Calu3 (cell line): ENCODE data around the gene PROM1. TPM values are rescaled to one million over a fixed set of nuclear protein-coding genes. Genes with fewer than 3 reads are reported as not detected.

Experiments
- BruUV-seq: library from RNA; stranded (reverse); fragments of 400-500 nt; replicated peaks from 2 replicates; lab custom pipeline; 2021; lab: Mats Ljungman, UMichigan
- CTCF ChIA-PET: fragments of 300-600 bp; sonication (Branson Sonifier 250); formaldehyde crosslinking; loops from one replicate; lab custom pipeline; 2022; ENCODE audit warnings: antibody characterized with exemption; lab: Charles Lee
- DNase-seq: peaks from one replicate; pipeline ENCODE4 v3.0.0; 2022
- H3K27ac Mint-ChIP-seq: one replicate; pipeline ENCODE4 v1.8.0; 2022; ENCODE audit warnings: mixed read lengths; ENCODE audit not compliant: unreplicated experiment
- H3K27me3 Mint-ChIP-seq: one replicate; pipeline ENCODE4 v1.8.0; 2022; ENCODE audit warnings: mixed read lengths; ENCODE audit not compliant: unreplicated experiment
- H3K36me3 Mint-ChIP-seq: one replicate; pipeline ENCODE4 v1.8.0; 2022; ENCODE audit warnings: mild to moderate bottlenecking, moderate library complexity, mixed read lengths; ENCODE audit not compliant: insufficient read depth, unreplicated experiment
- H3K4me1 Mint-ChIP-seq: one replicate; pipeline ENCODE4 v1.8.0; 2022; ENCODE audit warnings: mild to moderate bottlenecking, low read depth, mixed read lengths; ENCODE audit not compliant: unreplicated experiment
- H3K4me3 Mint-ChIP-seq: one replicate; pipeline ENCODE4 v1.8.0; 2022; ENCODE audit warnings: mild to moderate bottlenecking, low read depth, moderate library complexity, mixed read lengths; ENCODE audit not compliant: unreplicated experiment
- H3K9me3 Mint-ChIP-seq: one replicate; pipeline ENCODE4 v1.8.0; 2022; ENCODE audit warnings: low read depth, mixed read lengths; ENCODE audit not compliant: unreplicated experiment
- intact Hi-C: fragments of 100-400 bp; cut with micrococcal nuclease; formaldehyde crosslinking; loops from one replicate; pipeline ENCODE4 v1.10.0; 2022; ENCODE audit not compliant: unreplicated experiment
- total RNA-seq: library from RNA; stranded (reverse); gene quantifications from 2 replicates; pipeline ENCODE4 v1.2.3, GENCODE V29; 2022
- TF ChIP-seq, protein P1 (sequence below): fragments of 200-600 bp; IDR thresholded peaks from one replicate; pipeline ENCODE4 v1.8.0; 2022; ENCODE audit warnings: antibody characterized with exemption; ENCODE audit not compliant: unreplicated experiment

PROM1 gene
- total RNA-seq, 1 experiment from 2014 or later = 73.9 TPM

DNA sequence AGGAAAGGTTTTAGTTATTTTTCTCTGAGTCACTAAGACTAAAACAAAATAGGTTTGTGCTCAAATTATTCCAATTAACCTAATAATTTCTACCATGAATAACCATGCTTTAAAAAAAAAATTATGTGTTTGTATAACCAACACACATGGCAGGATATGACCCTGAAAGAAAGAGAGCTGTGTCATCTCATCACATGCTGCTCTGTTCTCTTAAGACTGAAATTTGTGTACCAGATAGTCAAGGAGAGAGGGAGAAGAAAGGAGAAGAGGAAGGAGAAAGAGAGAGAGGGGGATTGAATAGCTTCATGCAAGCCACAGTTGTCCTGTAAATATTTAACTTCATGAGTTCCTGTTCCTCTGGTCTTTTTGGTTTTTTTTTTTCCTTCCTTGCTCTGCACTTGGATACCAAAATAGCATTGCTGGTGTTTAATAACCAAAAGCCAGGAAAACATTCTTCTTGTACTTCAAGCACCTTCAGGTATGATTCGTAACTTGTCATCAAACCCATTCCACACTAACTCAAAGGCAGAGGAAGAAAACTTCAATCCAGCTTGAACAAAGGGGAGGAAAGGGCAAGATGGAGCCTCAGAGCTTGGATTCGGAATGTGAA, 6.4 kb upstream of the PROM1 start:
- intact Hi-C loops = no loop called here
- Mint-ChIP-seq H3K4me1 (peaks cover 12% of the 10 kb centered on the region), H3K27ac (peak overlapping the region; percentile 24), H3K36me3 (peaks cover 4% of the 10 kb centered on the region), H3K9me3 (no peaks in the 10 kb centered on the region), H3K4me3 (no peak overlapping the region), H3K27me3 (peaks cover 1% of the 10 kb centered on the region)
- no peak for DNase-seq
- CTCF ChIA-PET = interaction anchor here (1.3 kb wide), 1 partner anchor 9 kb away, joined by 4 read pairs; no protein-coding TSS in a partner anchor
- no TSS peak for BruUV-seq
- TF ChIP-seq, protein P1, sequence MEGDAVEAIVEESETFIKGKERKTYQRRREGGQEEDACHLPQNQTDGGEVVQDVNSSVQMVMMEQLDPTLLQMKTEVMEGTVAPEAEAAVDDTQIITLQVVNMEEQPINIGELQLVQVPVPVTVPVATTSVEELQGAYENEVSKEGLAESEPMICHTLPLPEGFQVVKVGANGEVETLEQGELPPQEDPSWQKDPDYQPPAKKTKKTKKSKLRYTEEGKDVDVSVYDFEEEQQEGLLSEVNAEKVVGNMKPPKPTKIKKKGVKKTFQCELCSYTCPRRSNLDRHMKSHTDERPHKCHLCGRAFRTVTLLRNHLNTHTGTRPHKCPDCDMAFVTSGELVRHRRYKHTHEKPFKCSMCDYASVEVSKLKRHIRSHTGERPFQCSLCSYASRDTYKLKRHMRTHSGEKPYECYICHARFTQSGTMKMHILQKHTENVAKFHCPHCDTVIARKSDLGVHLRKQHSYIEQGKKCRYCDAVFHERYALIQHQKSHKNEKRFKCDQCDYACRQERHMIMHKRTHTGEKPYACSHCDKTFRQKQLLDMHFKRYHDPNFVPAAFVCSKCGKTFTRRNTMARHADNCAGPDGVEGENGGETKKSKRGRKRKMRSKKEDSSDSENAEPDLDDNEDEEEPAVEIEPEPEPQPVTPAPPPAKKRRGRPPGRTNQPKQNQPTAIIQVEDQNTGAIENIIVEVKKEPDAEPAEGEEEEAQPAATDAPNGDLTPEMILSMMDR = no peak

DNA sequence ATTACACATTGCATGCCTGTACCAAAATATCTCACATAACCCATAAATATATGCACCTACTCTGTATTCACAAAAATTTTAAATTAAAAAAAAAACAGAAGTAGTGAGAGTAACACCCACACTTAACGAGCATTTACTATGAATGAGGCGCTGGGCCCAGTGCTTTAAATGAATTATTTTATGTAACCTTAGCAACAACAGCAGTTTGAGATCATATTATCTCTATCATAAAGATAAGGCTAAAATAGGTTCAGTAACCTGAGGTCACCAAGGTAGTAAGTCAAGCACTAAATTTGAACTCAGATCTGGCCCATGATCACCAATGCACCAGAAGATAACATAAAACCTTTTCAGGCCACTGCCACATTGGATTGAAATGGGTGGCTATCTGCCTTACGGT, 5.3 kb upstream of the PROM1 start:
- H3K4me1 Mint-ChIP-seq = peaks cover 12% of the 10 kb centered on the region
- no peak overlapping the region for H3K4me3 Mint-ChIP-seq
- H3K9me3 Mint-ChIP-seq = no peaks in the 10 kb centered on the region
- TF ChIP-seq, protein P1 = no peak
- H3K36me3 Mint-ChIP-seq = peaks cover 10% of the 10 kb centered on the region
- no peak overlapping the region for H3K27ac Mint-ChIP-seq
- no peak for DNase-seq
- no TSS peak for BruUV-seq
- peaks cover 12% of the 10 kb centered on the region for H3K27me3 Mint-ChIP-seq
- intact Hi-C loops = no loop called here
- CTCF ChIA-PET = no interaction called here

DNA sequence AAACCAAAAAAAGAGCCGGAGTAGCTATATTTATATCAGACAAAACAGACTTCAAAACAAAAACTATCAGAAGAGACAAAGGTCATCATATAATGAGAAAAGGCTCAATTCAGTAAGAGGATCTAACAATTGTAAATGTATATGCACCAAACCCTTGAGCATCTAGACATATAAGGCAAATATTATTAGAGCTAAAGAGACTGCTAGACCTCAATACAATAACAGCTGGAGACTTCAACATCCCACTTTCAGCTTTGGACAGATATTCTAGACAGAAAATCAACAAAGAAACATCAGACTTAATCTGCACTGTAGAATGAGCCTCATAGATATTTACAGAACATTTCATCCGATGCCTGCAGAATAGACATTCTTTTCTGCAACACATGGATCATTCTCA, 4.8 kb upstream of the PROM1 start:
- no peak overlapping the region for H3K27ac Mint-ChIP-seq
- BruUV-seq = no TSS peak
- H3K9me3 Mint-ChIP-seq = no peaks in the 10 kb centered on the region
- H3K4me1 Mint-ChIP-seq = peaks cover 12% of the 10 kb centered on the region
- H3K27me3 Mint-ChIP-seq = peaks cover 17% of the 10 kb centered on the region
- CTCF ChIA-PET = interaction anchor here (0.7 kb wide), 1 partner anchor 21 kb away, joined by 4 read pairs; no protein-coding TSS in a partner anchor
- TF ChIP-seq, protein P1 = no peak
- no peak overlapping the region for H3K4me3 Mint-ChIP-seq
- DNase-seq = no peak
- peaks cover 16% of the 10 kb centered on the region for H3K36me3 Mint-ChIP-seq
- intact Hi-C loops = no loop called here

DNA sequence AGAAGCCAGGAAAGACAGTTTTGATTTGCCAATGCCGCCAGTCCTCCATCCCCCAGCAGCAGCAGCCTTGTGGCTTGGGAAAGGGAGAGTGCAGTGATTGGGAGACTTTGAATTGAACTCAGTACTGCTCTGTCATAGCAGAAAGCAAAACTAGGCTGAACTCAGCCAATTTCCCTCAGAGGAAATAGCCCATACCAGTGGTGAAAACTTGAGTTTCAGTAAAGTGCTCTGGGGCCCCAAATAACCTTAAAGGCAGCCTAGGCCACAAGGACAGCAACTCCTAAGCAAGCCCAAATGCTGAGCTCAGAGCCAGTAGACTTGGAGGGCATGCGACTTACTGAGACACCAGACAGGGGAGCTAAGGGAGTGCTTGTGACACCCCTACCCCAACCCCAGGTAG, 2.0 kb upstream of the PROM1 start:
- CTCF ChIA-PET = no interaction called here
- Mint-ChIP-seq H3K9me3 (no peaks in the 10 kb centered on the region), H3K4me1 (peaks cover 18% of the 10 kb centered on the region), H3K4me3 (no peak overlapping the region), H3K27me3 (peaks cover 18% of the 10 kb centered on the region), H3K27ac (no peak overlapping the region), H3K36me3 (peaks cover 32% of the 10 kb centered on the region)
- DNase-seq = no peak
- intact Hi-C loops = no loop called here
- no TSS peak for BruUV-seq
- TF ChIP-seq, protein P1 = no peak
